Right ventricle myocardium superior (tissue), 1 donor: ENCODE results near the gene IRF8. TPM values are rescaled to one million over a fixed set of nuclear protein-coding genes. Genes with fewer than 3 reads are reported as not detected.
"Not testable (repeated sequence)": the region's sequence is repeated elsewhere in the genome, so short reads cannot be mapped to it uniquely, and the experiment has no call there.

Experiments
- ATAC-seq: fragments of 200-7000 bp; cut with Tn5 transposase; one replicate; pipeline ENCODE4 v1.9.1; 2020; ENCODE audit warnings: mild to moderate bottlenecking; ENCODE audit not compliant: poor library complexity
- DNase-seq: peaks from one replicate; pipeline ENCODE4 v3.0.0-alpha.2; 2020
- intact Hi-C: fragments of 100-400 bp; cut with DNase I; formaldehyde crosslinking; loops from one replicate; pipeline ENCODE4 v1.11.2; 2022
- total RNA-seq: library from RNA; stranded (reverse); fragmentation: NEBNext Ultra II Directional; extraction: Animal tissue kit (Norgen Biotek cat#: 25700); gene quantifications from one replicate; pipeline ENCODE4 v1.2.1, GENCODE V29; 2021
- donor health status: DM: no; HTN: yes; CAD: no; lungs with severe emphysema.

IRF8 gene
- total RNA-seq, 1 donor from 2014 or later: 3.0 TPM

DNA sequence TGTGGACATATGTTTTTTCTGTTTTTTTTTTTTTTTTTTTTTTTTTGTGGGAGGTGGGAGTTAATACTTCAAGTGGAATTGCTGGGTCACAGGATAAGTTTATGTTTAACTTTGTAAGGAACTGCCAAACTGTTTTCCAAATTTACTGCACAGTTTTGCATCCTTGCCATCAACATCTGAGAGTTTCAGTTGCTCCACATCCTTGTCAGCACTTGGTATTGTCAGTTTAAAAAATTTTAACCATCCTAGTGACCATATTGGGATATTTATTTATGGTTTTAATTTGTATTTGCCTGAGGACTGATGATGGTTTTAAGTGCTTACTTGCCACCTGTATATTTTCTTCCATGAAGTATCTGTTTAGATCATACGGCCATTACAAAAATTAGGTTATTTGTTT lies 34.0 kb upstream of the IRF8 start:
- no peak for ATAC-seq
- intact Hi-C loops: no loop called here
- DNase-seq: no peak

DNA sequence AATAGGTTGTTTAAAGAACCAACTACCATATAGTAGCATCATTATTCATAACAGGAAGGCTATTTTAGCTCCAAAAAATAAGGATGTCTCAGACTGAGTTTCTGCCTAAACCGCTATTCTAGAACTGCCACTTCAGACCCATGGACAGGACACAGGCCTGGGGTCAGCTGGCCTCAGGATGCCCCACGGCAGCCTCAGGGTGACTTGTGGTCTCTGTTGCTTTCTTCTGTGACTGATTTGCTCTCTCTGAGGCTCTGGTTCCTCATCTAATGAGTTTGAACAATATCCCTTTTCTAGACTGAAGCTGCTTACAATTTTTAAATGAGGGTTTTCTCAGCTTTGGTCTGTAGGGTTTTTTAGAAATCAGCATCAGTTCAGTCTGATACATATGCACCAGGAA lies 31.8 kb upstream of the IRF8 start:
- ATAC-seq (no peak), DNase-seq (no peak)
- intact Hi-C loops: no loop called here

DNA sequence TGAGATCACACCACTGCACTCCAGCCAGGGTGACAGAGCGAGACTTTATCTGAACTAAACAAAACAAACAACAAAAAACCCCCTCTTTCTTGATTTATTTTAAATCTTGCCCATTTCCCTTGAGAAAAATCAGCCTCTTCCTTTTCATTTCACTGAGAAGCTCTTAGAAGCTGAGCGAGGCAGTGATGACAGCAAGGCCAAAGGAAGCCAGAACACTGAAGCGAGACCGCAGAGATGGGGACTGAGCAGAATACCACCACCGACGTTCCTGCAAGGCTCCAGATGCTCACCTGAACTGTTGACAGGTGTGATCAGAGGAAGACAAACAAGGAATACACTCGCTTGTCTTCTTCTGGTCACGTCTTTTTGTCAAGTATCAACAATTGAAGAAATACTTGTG lies 30.5 kb upstream of the IRF8 start:
- ATAC-seq (no peak), DNase-seq (no peak)
- intact Hi-C loops: no loop called here

DNA sequence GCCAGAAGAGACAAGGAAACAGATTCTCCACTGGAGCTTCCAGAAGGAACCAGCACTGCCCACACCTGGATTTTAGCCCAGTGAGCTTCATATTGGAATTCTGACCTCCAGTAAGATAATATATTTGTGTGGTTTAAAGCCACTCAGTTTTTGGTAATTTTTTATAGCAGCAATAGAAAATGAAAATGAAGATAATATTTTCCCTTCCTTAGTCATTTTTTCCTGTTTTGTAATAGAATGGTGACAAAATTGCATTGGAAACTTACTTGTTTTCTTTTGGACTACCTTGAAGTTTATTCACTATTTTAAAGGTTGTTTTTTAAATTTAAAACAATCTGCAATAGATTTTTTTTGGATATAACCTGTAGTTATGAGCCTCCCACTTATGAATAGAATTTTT lies 29.8 kb upstream of the IRF8 start:
- DNase-seq (no peak), ATAC-seq (no peak)
- intact Hi-C loops: no loop called here

DNA sequence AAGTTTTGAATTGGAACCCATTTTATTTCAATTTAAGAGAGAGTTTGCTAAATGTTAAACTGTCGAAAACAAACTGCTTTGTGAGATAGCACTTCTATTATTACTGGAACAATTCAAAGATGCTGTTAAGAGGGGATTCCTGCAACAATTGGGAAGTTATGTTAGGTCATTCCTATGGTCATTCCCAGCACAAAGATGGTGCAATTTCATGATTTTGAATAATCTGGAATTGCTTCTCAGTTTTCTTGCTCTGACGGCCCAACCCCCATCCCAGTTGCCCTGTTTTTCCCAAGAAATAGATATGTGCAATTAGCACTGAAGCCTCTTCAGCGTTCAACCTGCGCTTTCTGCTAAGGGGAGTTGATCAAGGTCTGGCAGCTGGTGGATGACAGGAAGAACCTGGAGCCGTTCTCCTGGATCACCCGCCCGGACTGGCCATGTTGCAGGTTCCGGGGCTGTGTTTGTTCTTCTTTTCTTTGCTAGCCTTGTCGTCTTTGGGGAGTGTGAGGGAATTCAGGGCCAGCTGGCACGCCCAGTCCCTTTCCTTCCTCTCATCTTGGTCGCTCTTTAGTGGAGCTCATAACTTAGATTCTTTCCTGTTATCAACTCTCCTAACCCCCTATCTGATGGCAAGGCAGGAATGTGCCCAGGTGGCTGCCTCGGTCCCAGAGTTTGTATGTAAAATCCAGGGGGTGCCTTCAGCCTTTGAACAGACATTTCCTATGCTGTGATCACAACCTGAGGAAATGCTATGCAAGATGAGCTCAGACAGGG lies 29.0 kb upstream of the IRF8 start:
- DNase-seq: peak; percentile 63
- peak; percentile 74 for ATAC-seq
- intact Hi-C loops: no loop called here

DNA sequence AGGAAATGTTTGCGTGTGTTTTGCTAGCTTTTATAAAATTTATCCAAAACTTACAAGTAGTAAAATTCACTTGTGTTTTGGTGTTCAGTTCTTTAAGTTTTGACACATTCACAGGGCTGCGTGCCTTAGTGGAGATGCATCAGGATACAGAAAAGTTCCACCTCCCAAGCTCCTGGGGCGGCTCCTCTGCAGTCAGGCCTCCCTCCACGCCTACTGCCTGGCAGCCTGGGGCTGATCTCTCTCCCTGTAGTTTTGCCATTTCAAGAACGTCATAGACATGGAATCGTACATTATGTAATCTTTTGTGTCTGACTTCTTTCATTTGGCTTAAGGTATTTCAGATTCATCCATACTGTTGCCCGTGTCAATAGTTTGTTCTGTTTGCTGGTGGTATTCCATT lies 27.2 kb upstream of the IRF8 start:
- intact Hi-C loops: no loop called here
- DNase-seq (no peak), ATAC-seq (no peak)

DNA sequence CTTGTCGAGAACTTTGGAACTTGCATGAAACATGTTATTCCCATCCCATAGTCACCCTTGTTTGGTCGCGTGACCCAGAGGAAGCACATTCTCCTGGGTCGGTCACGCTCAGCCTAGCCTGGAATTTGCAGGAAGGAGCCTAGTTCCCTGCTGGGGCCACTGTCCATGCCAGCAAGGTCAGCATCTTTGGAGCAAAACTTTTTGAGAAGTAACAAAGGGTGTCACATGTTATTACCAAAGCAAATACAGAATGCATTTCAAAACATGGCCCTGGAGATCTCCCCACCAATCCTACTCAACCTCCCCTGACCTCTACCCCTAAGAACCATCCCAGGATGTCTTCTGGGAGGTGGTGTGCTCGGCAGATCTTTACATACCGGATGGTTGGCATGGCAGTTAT lies 26.2 kb upstream of the IRF8 start:
- ATAC-seq (peak; percentile 74), DNase-seq (peak; percentile 58)
- intact Hi-C loops: no loop called here

DNA sequence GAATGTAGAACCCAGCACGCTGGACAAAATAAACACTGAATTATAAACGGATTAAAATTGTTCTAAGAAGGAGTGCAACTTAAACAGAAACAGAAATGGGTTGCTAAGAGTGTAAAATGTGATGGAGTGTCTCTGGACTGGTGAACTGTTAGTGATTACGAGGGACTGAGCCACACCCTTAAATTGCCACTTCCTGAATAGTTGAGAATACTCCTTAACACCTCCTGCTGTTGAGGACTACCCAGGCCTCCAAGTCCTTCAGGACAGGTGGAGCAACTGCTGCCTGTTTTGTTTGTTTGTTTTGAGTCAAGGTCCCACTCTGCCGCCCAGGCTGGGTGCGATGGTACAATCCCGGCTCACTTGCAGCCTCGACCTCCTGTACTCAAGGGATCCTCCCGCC lies 25.8 kb upstream of the IRF8 start:
- ATAC-seq (no peak), DNase-seq (no peak)
- intact Hi-C loops: no loop called here

DNA sequence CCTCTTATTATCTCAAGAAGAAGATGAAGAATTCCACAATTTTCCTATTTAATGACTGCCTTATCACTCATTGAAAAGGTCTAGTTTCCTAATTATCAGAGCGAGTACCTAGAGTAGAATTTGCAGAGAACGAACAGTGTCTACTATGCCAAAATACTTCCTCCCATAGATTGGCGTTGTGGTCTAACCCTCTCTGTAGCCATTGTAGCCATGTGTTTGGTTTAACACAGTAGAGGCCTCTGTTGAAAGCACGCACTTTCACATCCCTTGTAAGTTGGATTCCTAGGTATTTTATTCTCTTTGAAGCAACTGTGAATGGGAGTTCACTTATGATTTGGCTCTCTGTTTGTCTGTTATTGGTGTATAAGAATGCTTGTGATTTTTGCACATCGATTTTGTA lies 24.9 kb upstream of the IRF8 start:
- DNase-seq, ATAC-seq, intact Hi-C loops: not testable (repeated sequence)

DNA sequence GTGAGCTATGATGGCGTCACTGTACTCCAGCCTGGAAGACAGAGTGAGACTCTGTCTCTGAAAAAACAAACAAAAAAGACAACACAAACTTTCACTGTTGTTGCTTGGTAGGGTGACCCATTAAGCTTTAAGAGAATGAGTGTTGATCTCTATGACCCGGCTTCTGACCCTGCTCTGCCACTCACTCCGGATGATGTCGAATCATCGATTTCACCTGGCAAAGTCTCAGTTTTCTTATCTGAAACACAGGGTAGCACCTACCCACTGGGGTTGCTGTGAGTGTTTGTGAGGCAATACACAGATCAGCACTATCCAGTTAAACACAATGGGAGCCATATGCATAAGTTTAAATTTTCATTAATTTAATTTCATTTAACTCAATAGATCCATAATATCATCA lies 20.6 kb upstream of the IRF8 start:
- DNase-seq: no peak
- intact Hi-C loops: no loop called here
- no peak for ATAC-seq

DNA sequence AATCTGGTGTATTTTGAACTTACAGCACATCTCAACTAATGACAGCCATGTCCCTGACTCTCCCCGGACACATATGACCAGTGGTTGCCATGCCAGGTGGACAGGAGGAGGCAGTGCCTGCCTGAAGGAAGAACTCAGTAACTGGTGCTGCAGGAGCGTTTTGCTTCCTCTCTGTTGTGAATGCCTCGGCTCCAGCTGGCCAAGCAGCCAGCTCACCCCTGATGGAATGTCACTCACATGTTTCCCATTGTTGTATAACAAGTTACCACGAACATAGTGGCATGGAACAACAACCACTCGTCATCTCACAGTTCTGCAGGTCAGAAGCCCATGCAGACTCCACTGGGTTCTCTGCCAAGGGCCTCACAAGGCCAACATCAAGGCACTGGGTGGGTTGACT lies 20.1 kb upstream of the IRF8 start:
- DNase-seq (no peak), ATAC-seq (peak; percentile 64)

DNA sequence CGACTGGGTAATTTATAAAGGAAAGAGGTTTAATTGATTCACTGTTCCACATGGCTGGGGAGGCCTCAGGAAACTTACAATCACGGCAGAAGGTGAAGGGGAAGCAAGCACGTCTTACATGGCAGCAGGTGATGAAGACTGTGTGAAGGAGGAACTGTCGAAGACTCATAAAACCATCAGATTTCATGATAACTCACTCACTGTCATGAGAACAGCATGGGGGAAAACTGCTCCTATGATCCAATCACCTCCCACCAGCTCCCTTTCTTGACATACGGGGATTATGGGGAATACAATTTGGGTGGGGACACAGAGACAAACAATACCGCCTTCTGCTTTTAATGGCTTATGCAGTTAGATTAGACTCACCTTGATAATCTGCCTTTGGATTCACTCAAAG lies 19.4 kb upstream of the IRF8 start:
- DNase-seq (no peak), ATAC-seq (no peak)
- intact Hi-C loops: no loop called here

More for the DNA sequence above, 20.1 kb upstream of the IRF8 start:
- intact Hi-C loops: no loop called here

DNA sequence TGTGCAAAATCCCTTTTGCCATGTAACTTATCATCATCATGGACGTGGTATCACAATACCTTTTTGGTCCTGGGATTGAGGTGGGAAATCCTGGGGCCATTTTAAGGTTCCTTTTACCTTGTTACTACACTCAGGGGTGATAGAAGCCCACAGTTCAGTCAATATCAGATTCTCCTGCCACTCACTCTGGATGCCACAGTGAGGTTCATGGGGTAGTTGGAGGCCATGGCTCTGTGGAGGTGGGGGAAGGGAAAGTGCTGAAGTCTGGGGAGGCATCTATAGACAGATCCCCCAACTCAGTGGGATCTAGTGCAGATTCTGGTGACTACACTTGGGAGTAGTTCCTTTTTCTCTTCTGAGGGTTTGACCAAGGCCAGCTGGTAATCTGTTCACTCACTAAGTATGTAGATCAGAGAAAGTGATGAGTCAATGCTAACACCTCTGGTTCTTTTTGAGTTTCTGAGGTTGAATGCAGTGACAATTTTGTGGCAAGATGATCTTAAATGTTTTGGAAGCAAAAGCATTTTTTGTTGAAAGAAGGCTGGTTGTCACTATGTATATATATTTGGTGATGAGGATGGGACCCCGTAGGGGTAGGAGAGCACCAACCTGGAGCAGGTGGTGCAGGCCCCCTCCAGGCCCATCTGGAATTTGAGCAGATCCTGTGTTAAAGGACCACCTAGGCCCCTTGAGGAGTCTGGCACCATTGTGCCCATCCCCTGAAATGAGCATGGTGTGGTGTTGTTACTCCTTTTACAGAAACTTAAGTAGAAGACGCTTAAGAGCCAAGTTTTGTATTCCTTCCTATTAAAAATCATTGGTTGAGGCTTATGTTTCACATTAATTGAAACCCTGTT lies 18.8 kb upstream of the IRF8 start:
- ATAC-seq (no peak), DNase-seq (no peak)
- intact Hi-C loops: no loop called here

DNA sequence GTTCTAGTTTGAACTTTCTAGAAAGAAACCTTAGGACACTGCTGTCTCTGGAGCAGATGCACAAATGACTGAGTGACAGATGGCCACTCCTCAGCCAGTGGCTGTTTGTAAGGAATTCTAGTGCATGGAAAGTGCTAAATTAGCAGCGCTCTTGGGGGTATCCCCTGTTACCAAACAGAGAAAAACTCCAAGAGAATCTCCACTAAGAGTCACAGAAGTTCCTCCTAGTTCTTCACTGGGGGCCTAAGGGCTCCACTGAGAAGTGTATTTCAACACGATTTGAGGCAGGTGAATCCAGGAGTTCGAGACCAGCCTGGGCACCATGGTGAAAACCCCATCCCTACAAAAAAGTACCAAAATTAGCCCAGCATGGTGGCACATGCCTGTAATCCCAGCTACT lies 18.1 kb upstream of the IRF8 start:
- intact Hi-C loops: no loop called here
- ATAC-seq: no peak

DNA sequence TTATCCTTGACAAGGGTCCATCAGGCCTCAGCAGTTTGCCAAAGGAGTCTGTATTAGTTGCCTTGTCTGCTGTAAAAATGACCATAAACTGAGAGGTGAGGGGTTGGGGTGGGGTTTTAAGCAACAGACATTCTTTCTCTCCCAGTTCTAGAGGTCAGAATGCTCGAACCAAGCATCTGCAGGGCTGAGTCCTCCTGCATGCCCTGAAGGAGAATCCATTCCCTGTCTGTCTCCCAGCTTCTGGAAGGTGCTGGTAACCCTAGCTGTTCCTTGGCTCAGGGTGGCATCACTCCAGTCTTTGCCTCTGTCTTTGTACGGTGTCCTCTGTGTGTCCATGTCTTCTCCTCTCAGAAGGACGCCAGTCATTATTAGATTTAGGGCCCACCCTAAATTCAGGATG lies 17.5 kb upstream of the IRF8 start:
- ATAC-seq (no peak), DNase-seq (no peak)
- intact Hi-C loops: no loop called here

More for the DNA sequence above, 18.1 kb upstream of the IRF8 start:
- DNase-seq: no peak

DNA sequence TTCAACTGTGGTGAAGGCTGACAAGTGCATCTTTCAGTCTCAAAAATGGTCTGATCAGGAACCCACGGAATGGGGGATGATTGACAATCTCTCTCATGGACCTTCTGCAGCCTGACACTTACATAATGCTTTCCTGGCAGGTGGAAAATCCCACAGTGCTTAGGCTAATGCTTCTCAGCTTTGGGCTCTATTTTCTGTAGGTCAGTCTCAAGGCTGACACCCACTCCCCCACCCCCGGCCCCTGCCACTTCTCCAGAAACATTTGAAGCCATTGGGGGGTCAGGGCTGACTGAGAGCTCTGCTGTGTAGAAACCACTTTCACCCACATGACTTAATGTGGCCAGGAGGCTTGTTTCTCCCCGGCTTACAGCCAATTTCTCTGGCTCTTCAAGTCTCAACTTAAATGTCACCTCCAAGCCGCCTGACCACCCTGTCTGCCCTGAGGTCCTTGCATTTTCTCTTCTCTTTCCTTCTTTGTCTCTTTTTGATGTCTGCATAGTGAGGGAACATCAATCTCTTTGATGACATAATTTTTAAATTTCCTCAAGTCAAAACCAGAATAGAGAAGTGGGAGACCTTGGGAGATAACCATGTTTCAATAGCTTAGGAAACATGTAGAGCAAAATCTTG lies 16.7 kb upstream of the IRF8 start:
- DNase-seq (no peak), ATAC-seq (no peak)
- intact Hi-C loops: no loop called here

DNA sequence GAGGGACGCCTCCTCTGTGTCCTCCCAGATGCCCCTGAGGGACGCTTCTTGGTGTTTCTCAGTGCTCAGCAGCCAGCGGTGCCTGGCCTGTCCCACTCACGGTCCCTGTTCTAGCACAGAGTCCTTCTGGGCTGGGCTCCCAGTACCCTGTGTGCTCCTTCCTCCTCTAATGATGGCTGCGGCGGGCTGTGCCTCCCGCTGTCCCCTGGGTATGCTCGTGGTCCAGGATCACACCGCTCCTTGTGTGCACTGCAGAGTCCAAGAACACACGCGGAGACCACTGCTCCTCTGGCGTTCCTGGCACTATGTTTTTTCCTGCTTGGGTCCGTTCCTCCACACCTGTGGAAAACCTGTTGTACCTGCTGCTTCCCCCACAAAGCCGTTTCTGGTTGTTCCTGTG lies 15.1 kb upstream of the IRF8 start:
- no peak for ATAC-seq

DNA sequence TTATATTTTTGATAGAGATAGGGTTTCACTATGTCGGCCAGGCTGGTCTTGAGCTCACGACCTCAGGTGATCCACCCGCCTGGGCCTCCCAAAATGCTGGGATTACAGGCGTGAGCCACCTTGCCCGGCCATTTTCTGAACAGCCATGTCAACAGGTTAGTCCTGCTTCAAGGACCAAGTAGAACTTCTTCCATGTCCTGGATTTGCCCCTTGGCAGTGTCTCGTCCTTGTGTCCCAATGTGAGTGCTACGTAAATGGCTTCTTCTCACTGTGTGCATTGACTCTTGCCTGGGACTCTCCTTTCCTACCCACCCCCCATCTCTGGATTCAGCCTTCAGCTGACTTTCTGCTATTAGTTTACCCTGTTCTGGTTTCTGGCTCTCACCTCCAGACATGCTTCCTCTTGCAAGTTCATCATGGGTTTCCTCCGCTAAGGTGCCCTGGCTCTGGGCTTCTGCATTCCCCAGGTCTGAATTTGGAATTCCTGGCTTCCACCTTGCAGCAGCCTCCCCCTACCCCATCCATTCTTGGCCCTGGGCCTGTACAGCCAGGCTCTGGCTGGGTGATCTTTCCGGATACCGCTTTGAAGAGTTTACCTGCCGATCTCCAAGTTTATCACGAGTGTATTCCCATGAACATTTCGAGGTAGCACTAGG lies 14.0 kb upstream of the IRF8 start:
- ATAC-seq: no peak
- no peak for DNase-seq
- intact Hi-C loops: no loop called here

More for the DNA sequence above, 15.1 kb upstream of the IRF8 start:
- intact Hi-C loops: no loop called here
- no peak for DNase-seq

DNA sequence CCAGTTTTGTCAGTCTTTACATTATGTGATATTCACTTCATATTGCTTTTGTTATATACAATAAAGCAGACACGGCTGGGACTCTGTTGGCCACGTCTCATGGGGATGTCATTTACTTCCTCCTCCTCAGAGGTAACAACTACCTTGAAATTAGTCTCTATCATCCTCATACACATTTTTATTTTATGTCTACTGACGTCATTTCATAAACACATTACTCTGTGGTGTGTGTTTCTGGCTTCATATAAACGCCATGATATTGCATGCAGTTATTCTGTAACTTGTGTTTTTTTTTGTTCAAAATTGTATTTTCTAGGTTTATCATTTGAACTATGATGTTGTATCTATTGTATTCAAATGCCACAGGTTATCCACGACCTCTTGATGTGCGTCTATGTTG lies 13.4 kb upstream of the IRF8 start:
- ATAC-seq: no peak
- intact Hi-C loops: no loop called here

More for the DNA sequence above, 13.4 kb upstream of the IRF8 start:
- no peak for DNase-seq
